ENCODE data around the gene HSF5. TPM values are rescaled to one million over a fixed set of nuclear protein-coding genes. Genes with fewer than 3 reads are reported as not detected.

Gene HSF5
- total RNA-seq, 2 experiments from 2014 or later: 1.6 to 1.7 TPM

GRCh38 chr17:58421711-58422110 lies 66.5 kb downstream of the HSF5 start:
- no peaks in the 10 kb centered on the region for H3K27me3 ChIP-seq (ENCODE audit: control insufficient read depth in 1 of 2, insufficient read depth in 2 of 2, low read length in 2 of 2)
- H3K36me3 ChIP-seq (ENCODE audit: insufficient read depth, low read length): no peaks in the 10 kb centered on the region
- no peak for DNase-seq
- Mint-ChIP-seq H3K4me1 (ENCODE audit: low read depth) (peaks cover 15% of the 10 kb centered on the region), H3K9me3 (no peaks in the 10 kb centered on the region), H3K27me3 (no peaks in the 10 kb centered on the region), H3K36me3 (ENCODE audit: low read depth) (peaks cover 6% of the 10 kb centered on the region), H3K4me3 (no peak overlapping the region), H3K27ac (no peak overlapping the region)
- no peak for ATAC-seq (ENCODE audit: poor library complexity)
- H3K4me1 ChIP-seq (ENCODE audit: insufficient read depth, low read length): peaks cover 7% of the 10 kb centered on the region
- intact Hi-C loops (cut with DNase I, micrococcal nuclease): no loop called here
- H3K27ac ChIP-seq (ENCODE audit: low read depth in 1 of 2, low read length in 2 of 2): no peak overlapping the region
- TF ChIP-seq CTCF (IDR thresholded peaks at IDR 0.05): no peak
- no peak overlapping the region for H3K4me3 ChIP-seq (ENCODE audit: low read length)
- ChIA-PET POLR2A (no interaction called here), CTCF (interaction anchor here (2.1 kb wide), 1 partner anchor 172 kb away, joined by 4 read pairs; no protein-coding TSS in a partner anchor)
- no peaks in the 10 kb centered on the region for H3K9me3 ChIP-seq (ENCODE audit: control insufficient read depth in 1 of 2, insufficient read depth in 1 of 2, low read length in 2 of 2)

- DNase-seq: no peak
- Histone ChIP-seq H3K36me3 (ENCODE audit: insufficient read depth, low read length) (no peaks in the 10 kb centered on the region), H3K4me1 (ENCODE audit: insufficient read depth, low read length) (peaks cover 7% of the 10 kb centered on the region), H3K27ac (ENCODE audit: low read depth in 1 of 2, low read length in 2 of 2) (no peak overlapping the region), H3K4me3 (ENCODE audit: low read length) (no peak overlapping the region), H3K27me3 (ENCODE audit: control insufficient read depth in 1 of 2, insufficient read depth in 2 of 2, low read length in 2 of 2) (no peaks in the 10 kb centered on the region), H3K9me3 (ENCODE audit: control insufficient read depth in 1 of 2, insufficient read depth in 1 of 2, low read length in 2 of 2) (no peaks in the 10 kb centered on the region)
- intact Hi-C loops (cut with DNase I, micrococcal nuclease): no loop called here
- Mint-ChIP-seq H3K27ac (no peak overlapping the region), H3K27me3 (no peaks in the 10 kb centered on the region), H3K4me3 (no peak overlapping the region), H3K4me1 (ENCODE audit: low read depth) (peaks cover 15% of the 10 kb centered on the region), H3K36me3 (ENCODE audit: low read depth) (peaks cover 6% of the 10 kb centered on the region), H3K9me3 (no peaks in the 10 kb centered on the region)
- ATAC-seq (ENCODE audit: poor library complexity): no peak
- TF ChIP-seq CTCF (IDR thresholded peaks at IDR 0.05): no peak
- ChIA-PET POLR2A (interaction anchor here (0.6 to 1.1 kb wide), 3 partner anchors 67 to 93 kb away, joined by 3 read pairs; no protein-coding TSS in a partner anchor), CTCF (interaction anchor here (0.6 to 1.1 kb wide), 2 partner anchors 69 to 76 kb away, joined by 3 to 4 read pairs; no protein-coding TSS in a partner anchor)
These were observed 67.4 kb downstream of the HSF5 start for GRCh38 chr17:58420827-58421226.

GRCh38 chr17:58417300-58418092 lies 70.7 kb downstream of the HSF5 start, which contains the start of gene RNF43:
Gene RNF43 (minus strand): TSS chr17:58417534. CDS start chr17:58415577, 1,957 bp downstream.
- no peak within 1 kb of the TSS for H3K27ac ChIP-seq (ENCODE audit: low read depth in 1 of 2, low read length in 2 of 2)
- no peaks in the 10 kb centered on the region for H3K27me3 Mint-ChIP-seq
- H3K4me1 Mint-ChIP-seq (ENCODE audit: low read depth): peaks cover 15% of the 10 kb centered on the region

More at GRCh38 chr17:58417300-58418092, 70.7 kb downstream of the HSF5 start, which contains the start of gene RNF43:
- TF ChIP-seq CTCF (IDR thresholded peaks at IDR 0.05): peak; percentile 72
- ATAC-seq (ENCODE audit: poor library complexity): peak; percentile 100
- Histone ChIP-seq H3K4me1 (ENCODE audit: insufficient read depth, low read length) (peaks cover 7% of the 10 kb centered on the region), H3K9me3 (ENCODE audit: control insufficient read depth in 1 of 2, insufficient read depth in 1 of 2, low read length in 2 of 2) (no peaks in the 10 kb centered on the region), H3K4me3 (ENCODE audit: low read length) (no peak within 1 kb of the TSS), H3K36me3 (ENCODE audit: insufficient read depth, low read length) (no peaks in the 10 kb centered on the region), H3K27me3 (ENCODE audit: control insufficient read depth in 1 of 2, insufficient read depth in 2 of 2, low read length in 2 of 2) (no peaks in the 10 kb centered on the region)
- intact Hi-C loops (cut with DNase I, micrococcal nuclease): loop anchor here (1.0 to 5.0 kb wide), 5 partner anchors 65 to 587 kb away; partner anchors contain the start of gene SUPT4H1 (in 2 of the 2)
- H3K36me3 Mint-ChIP-seq (ENCODE audit: low read depth): no peaks in the 10 kb centered on the region
- no peak within 1 kb of the TSS for H3K4me3 Mint-ChIP-seq
- ChIA-PET POLR2A (interaction anchor here (0.9 to 2.0 kb wide), 19 partner anchors 8 to 410 kb away, joined by 3 to 51 read pairs (median 5); partner anchors contain the start of genes HSF5, SRSF1, SUPT4H1 and TSPOAP1), CTCF (interaction anchor here (0.5 to 3.3 kb wide), 28 partner anchors 9 to 247 kb away, joined by 3 to 39 read pairs (median 4); partner anchors contain the start of genes MKS1, SUPT4H1 and TSPOAP1)
- no peaks in the 10 kb centered on the region for H3K9me3 Mint-ChIP-seq
- peak within 1 kb of the TSS; percentile 8 for H3K27ac Mint-ChIP-seq
- peak; percentile 75 to 96 (median 86) for DNase-seq
